GM19238 (cell line): ENCODE data around the gene PIK3R5.
"Not testable (repeated sequence)": the region's sequence is repeated elsewhere in the genome, so short reads cannot be mapped to it uniquely, and the experiment has no call there.

Source experiments
- DNase-seq: peaks from one replicate; pipeline ENCODE4 v3.0.0; 2011; ENCODE audit warnings: low spot score; ENCODE audit not compliant: insufficient read length

Gene PIK3R5, protein sequence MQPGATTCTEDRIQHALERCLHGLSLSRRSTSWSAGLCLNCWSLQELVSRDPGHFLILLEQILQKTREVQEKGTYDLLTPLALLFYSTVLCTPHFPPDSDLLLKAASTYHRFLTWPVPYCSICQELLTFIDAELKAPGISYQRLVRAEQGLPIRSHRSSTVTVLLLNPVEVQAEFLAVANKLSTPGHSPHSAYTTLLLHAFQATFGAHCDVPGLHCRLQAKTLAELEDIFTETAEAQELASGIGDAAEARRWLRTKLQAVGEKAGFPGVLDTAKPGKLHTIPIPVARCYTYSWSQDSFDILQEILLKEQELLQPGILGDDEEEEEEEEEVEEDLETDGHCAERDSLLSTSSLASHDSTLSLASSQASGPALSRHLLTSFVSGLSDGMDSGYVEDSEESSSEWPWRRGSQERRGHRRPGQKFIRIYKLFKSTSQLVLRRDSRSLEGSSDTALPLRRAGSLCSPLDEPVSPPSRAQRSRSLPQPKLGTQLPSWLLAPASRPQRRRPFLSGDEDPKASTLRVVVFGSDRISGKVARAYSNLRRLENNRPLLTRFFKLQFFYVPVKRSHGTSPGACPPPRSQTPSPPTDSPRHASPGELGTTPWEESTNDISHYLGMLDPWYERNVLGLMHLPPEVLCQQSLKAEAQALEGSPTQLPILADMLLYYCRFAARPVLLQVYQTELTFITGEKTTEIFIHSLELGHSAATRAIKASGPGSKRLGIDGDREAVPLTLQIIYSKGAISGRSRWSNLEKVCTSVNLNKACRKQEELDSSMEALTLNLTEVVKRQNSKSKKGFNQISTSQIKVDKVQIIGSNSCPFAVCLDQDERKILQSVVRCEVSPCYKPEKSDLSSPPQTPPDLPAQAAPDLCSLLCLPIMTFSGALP

DNA sequence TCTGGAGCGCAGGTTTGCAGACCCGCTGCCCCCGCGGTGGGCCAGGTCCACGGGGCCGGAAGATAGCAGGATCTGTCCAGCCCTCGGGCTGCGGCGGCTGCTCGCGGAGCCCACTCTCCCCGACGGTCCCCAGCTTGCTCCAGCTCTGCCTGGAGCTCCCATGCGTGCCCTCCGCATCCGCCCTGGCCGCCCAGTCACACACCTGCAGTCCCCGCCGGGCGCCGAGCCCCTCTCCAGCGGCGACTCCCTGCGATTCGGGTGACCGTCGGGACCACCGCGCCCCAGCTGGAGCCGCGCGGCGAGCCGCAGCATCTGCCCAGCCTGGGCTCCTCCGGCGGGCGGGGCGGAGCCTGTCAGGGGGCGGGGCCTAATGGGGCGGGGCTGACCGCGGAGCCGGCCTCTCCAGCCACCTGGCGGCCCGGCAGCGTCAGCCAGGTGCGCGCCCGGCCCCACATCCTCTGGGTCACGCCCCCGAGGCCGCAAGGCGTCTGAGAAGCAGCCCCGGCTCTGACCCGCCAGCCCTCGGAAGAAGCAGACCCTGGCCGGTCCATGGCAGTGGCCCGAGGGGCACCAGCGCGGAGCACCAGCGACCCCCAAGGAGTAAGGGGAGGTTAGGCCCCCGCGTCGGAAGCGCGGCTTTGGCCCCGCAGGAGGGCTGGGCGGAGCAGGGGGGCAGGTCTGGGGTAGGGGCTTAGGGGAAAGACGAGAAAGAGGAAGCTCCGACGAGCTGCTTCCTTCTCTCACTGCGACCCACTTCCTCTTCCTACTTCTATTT, at the start of gene PIK3R5:
Gene PIK3R5 (minus strand): TSS at position 314 of the 775 bp plus-strand sequence. CDS start 54,213 bp downstream, outside the sequence.
- peak; percentile 86 for DNase-seq

DNA sequence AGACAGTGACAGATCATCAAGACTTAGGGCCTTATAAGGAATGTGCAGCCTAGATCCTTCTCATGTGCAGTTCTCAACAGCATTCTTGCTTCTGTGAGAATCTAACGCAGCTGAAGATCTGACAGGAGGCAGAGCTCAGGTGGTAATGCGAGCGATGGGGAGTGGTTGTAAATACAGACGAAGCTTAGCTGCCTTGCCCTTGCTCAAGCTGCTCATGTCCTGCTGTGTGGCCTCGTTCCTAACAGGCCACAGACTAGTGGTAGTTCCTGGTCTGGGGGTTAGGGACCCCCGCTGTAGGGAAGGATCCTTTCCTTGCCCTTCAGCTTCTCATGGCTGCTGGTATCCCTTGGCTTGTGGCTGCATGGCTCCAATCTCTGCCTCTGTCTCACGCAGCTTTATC, 45.5 kb upstream of the PIK3R5 start:
- DNase-seq = no peak

DNA sequence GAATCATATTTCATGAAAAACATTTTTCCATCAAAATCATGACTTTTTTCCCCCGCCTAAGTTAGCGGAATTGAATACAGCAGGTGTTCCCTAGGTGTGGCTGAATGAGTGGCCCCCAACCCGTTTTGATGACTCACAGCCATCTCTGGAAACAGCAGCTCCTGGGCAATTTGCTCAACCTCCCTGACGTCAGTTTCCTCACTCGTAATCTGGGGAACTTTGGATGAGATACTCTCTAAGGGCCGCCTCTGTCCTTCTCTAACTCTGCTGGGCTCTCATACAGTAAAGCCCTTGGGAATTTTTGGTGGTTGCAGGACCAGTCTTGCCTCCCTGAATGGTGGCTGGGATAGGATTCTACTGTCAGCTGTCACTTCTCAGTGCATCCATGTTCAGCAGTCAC, 44.2 kb upstream of the PIK3R5 start:
- no peak for DNase-seq

DNA sequence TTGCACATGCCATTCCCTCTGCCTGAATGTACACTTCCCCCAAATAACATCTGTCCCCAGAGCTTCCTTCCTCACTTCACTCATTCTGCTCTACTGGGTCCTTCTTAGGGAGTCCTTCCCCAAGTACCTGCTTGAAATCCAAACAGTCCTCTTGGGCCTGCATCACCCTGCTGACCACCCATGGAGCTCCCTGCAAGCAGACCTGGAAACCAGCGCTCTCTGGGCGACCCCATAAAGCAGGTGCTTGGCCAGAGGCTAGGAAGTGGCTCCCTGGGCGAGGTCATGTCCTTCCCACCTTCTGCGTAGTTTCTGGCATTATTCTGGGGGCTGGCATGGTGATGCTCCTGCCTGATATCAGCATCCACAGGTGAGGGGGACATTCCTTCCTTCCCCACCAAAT, 43.6 kb upstream of the PIK3R5 start:
- no peak for DNase-seq

DNA sequence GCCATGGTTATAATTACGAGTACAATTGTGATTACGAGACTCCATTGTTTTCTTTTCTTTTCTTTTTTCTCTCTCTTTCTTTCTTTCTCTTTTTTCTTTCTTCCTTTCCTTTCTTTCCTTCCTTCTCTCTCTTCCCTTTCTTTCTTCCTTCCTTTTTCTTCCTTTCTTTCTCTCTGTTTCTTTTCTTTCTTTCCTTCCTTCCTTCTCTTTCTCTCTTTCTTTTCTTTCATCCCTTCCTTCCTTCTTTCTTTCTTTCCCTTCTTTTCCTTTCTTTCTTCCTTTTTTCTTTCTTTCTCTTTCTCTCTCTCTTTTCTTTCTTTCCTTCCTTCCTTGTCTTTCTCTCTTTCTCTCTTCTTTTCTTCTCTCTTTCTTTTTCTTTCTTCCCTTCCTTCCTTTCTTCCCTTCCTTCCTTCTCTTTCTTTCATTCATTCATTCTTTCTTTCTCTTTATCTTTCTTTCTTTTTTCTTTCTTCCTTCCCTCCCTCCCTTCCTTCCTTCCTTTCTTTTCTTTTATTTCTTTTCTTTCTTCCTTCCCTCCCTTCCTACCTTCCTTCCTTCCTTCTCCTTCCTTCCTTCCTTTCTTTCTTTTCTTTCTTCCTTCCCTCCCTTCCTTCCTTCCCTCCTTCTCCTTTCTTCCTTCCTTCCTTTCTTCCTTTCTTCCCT, 41.7 kb upstream of the PIK3R5 start:
- DNase-seq = no peak

DNA sequence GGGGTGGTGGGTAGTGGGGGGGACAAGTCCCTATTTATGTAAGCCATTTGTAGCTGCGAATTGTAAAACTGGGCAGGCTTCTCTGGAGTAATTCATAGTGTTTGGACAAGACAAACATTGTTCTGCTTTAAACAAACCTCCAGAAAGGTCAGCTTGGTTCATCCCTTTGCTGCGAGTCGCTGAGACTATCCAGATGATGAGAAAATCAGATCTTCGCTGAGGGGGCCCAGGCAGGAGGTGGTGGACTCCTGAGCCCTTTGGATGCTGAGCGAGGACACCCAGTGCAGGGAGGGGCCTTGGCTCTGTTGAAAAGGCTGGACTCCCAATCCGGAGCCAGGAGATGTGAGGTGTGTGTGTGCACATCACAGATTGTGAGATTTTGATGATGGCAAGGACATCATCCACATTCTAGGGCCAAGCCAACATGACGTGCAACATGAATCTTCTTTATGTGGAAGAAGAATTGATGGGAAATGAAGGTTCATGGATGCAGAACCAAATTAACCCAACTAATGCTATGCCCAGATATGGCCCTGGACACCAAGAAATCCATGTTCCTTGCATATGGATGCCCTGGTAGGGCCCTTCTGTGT, 40.8 kb upstream of the PIK3R5 start:
- DNase-seq = no peak

DNA sequence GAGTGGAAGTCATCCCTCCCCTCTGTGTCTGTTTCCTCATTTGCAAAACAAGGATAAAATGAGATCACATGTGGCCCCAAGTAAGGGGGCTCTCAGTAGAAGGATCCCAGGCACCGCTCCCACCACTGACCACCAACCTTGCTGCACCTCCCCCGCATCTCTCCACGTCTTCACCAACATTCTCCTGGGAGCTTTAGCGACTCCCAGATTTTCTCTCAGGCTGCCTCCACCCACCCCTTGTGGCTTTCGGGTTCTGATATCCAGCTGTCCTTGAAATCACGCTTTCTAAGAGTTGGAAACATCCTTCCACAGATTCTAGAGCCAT, 39.4 kb upstream of the PIK3R5 start:
- DNase-seq = no peak

DNA sequence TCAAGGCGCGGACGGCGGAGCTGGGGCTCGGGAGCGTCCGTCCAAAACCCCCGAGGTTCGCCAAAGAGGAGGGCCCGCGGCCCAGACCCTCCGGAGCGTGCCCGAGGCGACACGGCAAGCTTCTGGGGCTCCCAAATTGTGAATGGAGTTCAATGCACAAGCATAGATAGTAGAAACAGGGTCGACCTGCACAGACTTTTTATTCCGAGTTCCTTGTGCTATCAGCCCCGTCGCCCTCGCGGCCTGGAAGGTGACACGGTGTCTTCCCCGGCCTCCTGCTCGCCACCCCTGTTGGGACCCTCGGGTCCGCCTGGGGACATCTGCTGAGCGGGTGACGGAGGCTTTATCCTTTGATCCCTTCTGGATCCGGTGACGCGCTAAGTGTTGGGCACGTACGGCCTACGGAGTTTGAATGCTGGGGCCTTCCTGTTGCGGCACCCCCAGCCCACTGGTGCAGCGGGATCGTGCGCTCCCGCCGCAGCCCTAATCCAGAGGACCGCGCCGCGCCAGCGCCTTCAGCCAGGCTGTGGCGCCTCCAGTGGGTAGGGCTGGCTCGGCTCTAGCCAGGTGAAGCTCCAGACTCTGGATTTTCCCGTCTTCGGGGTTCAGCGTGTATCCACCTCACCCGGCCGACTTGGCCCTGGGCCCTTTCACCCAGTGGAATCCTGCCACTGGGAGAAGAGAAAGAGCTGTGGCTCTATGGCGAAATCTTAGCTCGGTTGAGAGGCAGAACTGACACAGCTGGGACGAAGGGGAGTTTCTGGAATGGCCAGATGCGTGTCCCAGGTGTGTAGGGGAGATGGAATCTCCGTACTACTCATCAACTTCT, 38.8 kb upstream of the PIK3R5 start:
- DNase-seq = no peak

DNA sequence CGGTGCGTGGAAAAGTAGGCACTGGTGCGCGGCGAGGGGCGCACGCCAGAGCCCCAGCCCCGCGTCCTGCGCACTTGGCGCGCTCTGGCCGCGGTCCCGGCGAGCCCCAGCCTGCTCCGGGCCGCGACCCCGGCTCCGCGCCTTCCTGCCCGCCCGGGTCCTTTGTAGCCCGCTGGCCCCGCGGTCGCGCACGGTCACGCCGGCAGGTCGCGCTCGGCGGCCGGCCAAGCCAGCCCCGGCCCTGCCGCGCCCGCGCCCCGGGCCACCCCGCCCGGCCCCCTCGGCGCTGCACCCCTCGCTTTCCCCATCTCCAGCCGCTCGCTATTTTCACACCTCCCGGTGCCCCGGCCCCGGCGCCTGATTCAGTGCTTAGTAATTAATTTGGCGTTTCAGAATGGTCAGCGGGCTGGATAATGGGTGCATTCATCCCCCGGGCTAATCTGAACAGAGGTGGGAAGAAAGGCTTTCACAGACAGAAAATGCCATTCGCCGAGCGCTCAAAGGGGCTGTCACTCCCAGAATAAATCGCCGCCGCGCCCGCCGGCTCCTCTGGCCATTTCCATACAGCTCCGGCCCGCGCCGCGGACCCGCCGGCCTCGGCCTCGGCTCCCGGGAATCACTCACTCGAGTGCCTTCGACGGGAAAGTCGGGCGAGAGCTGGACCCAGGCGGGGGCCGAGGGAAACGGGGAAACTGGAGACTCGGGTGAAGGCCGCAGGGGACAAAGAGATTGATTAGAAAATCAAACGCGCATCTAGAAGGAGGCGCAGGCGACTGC, 38.0 kb upstream of the PIK3R5 start:
- DNase-seq = no peak

DNA sequence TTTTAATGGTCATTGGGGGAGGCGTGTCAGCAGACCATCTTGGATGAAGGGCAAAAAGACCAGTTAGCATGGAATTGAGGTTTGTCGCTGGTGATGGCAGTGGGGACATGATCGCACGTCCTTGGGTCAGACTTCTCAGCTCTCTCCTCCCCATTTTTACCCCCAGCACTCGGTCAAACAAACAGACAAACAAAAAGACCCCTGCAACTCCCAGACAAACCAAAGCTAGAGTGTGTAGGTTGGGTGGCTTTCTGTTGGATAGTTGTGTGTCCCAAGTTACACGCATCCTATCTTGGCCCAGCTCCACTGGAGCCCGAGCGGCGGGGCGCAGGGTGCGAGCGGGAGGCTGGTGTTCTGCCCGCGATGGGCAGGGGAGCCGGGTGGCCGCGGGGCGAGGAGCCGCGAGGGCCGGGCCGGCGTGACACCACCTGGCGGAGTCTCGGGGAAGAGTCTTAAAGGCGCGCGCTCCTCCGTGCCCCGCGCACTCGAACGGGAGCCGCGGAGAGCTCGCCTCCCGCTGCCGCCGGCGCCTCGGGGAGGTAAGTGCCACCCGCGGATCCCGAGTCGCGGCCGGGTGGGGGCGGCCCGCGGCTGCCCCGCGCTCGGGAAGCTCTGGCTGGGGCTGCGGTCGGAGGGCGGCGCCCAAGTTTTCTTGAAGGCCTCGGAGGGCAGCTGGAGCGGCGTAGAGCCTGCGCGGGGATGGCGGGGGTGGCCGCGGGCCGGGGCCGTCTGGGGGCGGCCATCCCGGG, 37.3 kb upstream of the PIK3R5 start:
- DNase-seq = peak; percentile 65

DNA sequence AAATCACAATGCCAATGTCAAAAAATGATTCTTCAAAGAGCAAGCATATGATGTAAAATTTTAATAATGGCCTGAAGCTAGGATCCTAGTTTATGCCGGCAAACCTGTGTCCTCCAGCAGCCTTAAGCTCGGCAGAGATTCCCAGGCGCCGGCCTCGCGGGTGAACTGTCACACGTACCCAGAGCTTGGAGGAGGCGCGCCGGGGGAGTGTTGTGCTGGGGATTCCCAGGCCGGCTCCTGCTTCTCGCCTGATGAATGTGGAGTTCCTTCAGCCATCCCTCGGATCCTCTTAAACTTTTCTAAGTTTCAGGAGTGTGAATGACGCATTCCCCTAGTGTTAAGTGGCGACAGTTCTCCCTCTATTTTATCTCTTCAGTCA, 36.7 kb upstream of the PIK3R5 start:
- no peak for DNase-seq

DNA sequence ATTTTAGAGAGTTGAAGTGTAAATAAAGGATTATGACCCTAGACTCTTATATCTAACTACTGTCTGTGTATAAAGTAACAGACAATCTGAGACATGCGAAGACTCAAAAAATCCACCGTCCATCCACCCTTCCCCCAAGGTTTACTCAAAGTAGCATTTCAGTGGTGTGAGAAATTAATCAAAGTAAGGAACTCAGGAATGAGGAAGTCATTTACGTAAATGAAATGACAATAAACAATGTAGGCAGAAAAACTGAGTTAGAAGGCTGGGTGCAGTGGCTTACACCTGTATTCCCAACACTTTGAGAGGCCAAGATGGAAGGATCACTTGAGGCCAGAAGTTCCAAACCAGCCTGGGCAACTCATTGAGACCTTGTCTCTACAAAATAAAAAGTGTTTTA, 36.1 kb upstream of the PIK3R5 start:
- no peak for DNase-seq

DNA sequence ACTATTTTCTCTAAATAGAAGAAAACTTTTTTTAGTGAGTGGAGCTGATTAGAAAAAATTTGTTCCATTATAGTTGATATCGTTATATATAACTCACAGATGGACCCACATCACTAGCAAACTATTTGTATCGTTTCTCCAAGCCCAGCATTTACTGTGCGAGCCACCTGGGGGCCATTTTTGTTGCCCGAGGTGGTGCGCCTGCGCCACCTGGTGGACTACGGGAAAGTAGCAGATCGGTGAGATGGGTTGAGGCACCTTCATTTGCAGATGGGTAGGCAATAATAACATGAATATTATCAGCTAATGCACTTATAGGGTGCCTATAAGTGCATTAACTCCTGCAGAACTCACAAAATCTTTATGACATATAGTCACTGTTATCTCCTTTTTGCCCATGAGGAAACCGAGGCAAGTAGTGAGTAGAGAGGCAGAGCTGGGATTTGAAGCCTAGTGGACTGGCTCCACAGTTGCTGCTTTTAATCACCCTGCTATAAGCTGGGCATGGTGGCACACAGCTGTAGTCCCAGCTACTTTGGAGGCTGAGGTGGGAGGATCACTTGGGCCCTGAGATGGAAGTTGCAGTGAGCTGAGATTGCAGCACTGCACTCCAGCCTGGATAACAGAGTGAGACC, 32.6 kb upstream of the PIK3R5 start:
- peak; percentile 76 for DNase-seq

DNA sequence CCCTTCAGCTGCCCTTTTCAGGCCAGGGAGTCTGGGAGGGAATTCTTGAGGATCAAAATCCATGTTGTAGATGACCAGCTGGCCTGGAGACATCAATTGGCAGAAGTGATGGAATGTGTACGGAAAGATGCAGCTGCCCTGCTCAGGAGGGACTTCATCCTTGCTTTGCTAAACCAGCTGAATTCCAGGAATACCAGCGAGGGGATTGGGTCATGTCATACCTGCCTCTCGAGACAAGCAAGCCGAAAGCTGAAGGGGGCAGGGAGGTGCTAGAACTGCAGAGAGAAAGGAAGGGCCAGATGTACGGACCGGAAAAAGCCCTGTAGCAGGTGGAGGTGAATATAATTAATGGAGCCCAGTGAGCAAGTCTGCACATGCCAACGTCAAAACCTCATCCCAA, 30.2 kb upstream of the PIK3R5 start:
- no peak for DNase-seq

DNA sequence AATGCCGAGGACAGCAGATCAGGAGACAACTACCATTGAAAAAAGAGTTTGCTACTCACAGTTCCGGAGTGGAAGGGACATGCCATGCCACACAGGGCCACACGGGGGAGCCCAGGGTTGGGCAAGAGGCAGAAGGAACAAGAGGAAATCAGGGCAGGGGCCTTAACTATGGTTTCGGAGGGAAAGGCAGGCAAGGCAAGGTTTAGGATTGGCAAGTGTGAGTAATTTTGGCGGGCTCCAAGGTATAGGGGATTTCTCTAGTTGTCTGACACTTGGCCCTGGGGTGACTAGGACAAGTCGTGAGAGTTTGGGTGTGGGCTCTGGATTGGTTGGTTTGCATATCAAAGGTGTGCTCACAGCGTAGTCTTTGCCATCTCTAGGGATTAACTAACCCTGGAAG, 28.8 kb upstream of the PIK3R5 start:
- no peak for DNase-seq

DNA sequence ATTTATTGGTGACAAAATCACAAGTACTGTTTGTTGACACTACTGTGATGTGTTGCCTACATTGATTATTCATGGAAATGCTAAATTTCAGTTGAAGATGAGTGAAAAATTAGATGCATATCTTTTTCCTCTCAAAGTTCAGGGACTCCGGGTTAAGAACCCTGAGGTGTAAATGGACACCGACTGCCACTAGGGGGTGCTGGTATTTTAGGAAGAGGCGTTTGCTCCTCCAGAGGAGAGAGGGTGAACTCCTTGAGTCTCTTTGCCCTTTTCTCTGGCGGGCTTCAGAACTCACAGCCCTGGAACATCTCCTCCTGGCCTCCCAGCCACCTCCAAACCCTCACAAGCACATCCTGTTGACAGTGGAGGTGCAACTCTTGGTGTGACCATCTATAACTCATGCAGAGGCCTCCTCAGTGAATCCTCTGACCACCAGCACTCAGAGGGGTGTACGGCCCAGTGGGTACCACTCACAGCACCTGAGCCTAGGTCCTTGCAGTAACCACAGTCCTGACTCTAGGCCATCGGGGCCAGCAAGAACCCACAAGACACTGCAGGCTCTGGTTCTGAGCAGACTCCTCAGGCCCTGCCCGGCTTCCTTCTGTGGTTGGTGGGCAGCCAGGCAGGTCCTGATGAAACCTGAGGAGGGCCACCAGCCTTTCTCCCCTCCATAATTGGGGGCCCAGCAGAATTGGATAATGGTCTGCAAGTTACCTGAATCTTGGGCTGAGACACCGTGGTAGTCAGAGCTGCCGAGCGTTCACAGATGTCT, 26.2 kb upstream of the PIK3R5 start:
- no peak for DNase-seq

DNA sequence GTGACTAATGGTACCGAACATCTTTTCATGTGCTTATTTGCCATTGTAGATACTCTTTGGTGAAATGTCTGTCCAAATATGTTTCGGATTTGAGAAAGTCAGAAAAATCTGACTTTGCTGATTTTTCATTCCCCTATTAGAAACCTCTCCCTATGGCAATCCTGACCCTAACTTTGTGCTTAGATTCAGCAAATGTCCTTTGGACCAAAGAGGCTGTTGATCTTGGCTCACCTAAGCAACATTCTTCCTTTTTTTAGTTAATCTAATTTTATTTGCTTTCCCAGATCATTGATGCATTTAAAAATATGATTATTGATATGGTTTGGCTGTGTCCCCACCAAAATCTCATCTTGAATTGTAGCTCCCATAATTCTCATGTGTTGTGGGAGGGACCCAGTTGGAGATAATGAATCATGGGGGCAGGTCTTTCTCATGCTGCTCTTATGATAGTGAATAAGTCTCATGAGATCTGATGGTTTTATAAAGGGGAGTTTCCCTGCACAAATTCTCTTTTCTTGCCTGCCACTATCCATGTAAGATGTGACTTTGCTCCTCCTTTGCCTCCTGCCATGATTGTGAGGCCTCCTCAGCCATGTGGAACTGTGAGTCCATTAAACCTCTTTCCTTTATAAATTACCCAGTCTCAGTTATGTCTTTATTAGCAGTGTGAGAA, 22.9 kb upstream of the PIK3R5 start:
- DNase-seq = not testable (repeated sequence)
